Heart left ventricle (tissue), 16 donors: ENCODE data around the gene GPRIN2. TPM values are rescaled to one million over a fixed set of nuclear protein-coding genes. Genes with fewer than 3 reads are reported as not detected.

ENCODE experiments used
- ATAC-seq, 4 donors: fragments of 200-7000 bp; cut with Tn5 transposase; one replicate each; pipeline ENCODE4 v1.9.1; 2020 to 2022; ENCODE audit warnings: moderate library complexity in 4 of 4, mild to moderate bottlenecking in 3 of 4, moderate number of reproducible peaks in 1 of 4
- DNase-seq, 5 donors: peaks; one replicate each; pipeline ENCODE4 v3.0.0-alpha.2; 2020
- H3K27ac ChIP-seq, 12 donors: fragments of 200-600 bp; sonication (generic) in 4 of 12; one replicate each; pipeline versions ENCODE4 v1.5.0 to v1.8.0; 2016 to 2022; ENCODE audit warnings: mild to moderate bottlenecking in 2 of 12
- H3K27me3 ChIP-seq, 9 donors: fragments of 200-600 bp; sonication (generic) in 2 of 9; one replicate each; pipeline versions ENCODE4 v1.5.1 to v1.8.0; 2016 to 2022; ENCODE audit warnings: mild to moderate bottlenecking in 3 of 9
- H3K36me3 ChIP-seq, 9 donors: fragments of 200-600 bp; sonication (generic) in 2 of 9; one replicate each; pipeline versions ENCODE4 v1.5.0 to v1.8.0; 2018 to 2022; ENCODE audit warnings: mild to moderate bottlenecking in 2 of 9
- H3K4me1 ChIP-seq, 12 donors: fragments of 200-600 bp; sonication (generic) in 4 of 12; one replicate each; pipeline versions ENCODE4 v1.5.0 to v1.8.0; 2016 to 2022; ENCODE audit warnings: mild to moderate bottlenecking in 3 of 12
- H3K4me3 ChIP-seq, 12 donors: fragments of 200-600 bp; sonication (generic) in 4 of 12; one replicate each; pipeline versions ENCODE4 v1.5.0 to v1.8.0; 2017 to 2022; ENCODE audit warnings: mild to moderate bottlenecking in 9 of 12, moderate library complexity in 4 of 12
- H3K9me3 ChIP-seq, 12 donors: fragments of 200-600 bp; sonication (generic) in 4 of 12; one replicate each; pipeline versions ENCODE4 v1.5.0 to v1.8.0; 2016 to 2022; ENCODE audit warnings: mild to moderate bottlenecking in 1 of 12
- POLR2A ChIP-seq, 2 donors: fragments of 450-650 bp; IDR thresholded peaks; one replicate each; pipeline ENCODE4 v1.6.1; 2017; ENCODE audit warnings: antibody characterized with exemption in 2 of 2, mild to moderate bottlenecking in 2 of 2, moderate library complexity in 2 of 2
- WGBS, 4 donors: extraction: QIAGEN DNeasy Blood & Tissue Kit in 2 of 4; methylation state at CpG; one replicate each; pipeline versions ENCODE4 v1.1.5 to v1.1.7; 2013 to 2018; 5-methylcytosine and 5-hydroxymethylcytosine counted together
- intact Hi-C, 10 donors: fragments of 100-400 bp; cut with DNase I; formaldehyde crosslinking; loops; one replicate each; pipeline versions ENCODE4 v1.11.1 to v1.14.2; 2022
- polyA plus RNA-seq, 2 donors: library from polyadenylated mRNA; stranded (reverse); fragments of 200-250 nt; gene quantifications; one replicate each; pipeline ENCODE4 v1.2.3, GENCODE V29; 2013
- total RNA-seq, 9 donors: library from RNA; depleted of rRNA in 2 of 9; stranded (reverse); fragments of >200 nt in 2 of 9; fragmentation: NEBNext Ultra II Directional in 3 of 9; extraction: Animal tissue kit (Norgen Biotek cat#: 25700) in 3 of 9; gene quantifications; one replicate each; pipeline versions ENCODE4 v1.1.0 to v1.2.4, GENCODE V29; 2016 to 2023
- TF ChIP-seq, protein P1 (sequence below), 12 donors: fragments of 200-600 bp; sonication (generic) in 4 of 12; IDR thresholded peaks; one replicate each; pipeline versions ENCODE4 v1.5.0 to v1.8.0; 2018 to 2022; ENCODE audit warnings: antibody characterized with exemption in 12 of 12, mild to moderate bottlenecking in 5 of 12
- donor health status: ischemic (EF 13 %, LVEDD 7.1; RV severe dilation, severe dysfunction).
- donor health status: healthy with polysubstance abuse.
- donor health status: DM: no; HTN: yes; CAD: no.
- donor health status: DM: no; HTN: no; CAD: no.
- donor health status: ischemic (EF 25% LVEDD 6.9; RV normal size, moderate dysfunction).
- donor health status: ischemic (EF 25% LVEDD 5.7; RV mildly dilated, moderate dysfunction).
- donor health status: healthy.
- donor health status: DM: yes; HTN: yes; CAD: no.
- donor health status: ischemic (EF 35%, LVEDD 5.7; RV mildly dilated, moderate dysfunction).
- donor health status: nonischemic (EF 11% LVEDD 7.7; RV severe dilation, severe dysfunction).
- donor health status: DM: yes; HTN: yes; CAD: no.
- donor health status: PGD.
- donor health status: ischemic (EF 29% LVEDD 5.4; RV normal size, mild dysfunction).
- donor health status: nonischemic (EF 23%, LVEDD 6.1; RV moderate dilation, normal function).

GPRIN2 gene
- total and polyA plus RNA-seq, 11 donors, result 0.50 TPM; not detected in 10

- Histone ChIP-seq H3K9me3 (no peaks in the 10 kb centered on the region), H3K4me1 (no peaks in the 10 kb centered on the region), H3K27me3 (peaks cover 0 to 43% (median 4%) of the 10 kb centered on the region in 9 donors), H3K36me3 (no peaks in the 10 kb centered on the region), H3K27ac (no peak overlapping the region), H3K4me3 (no peak overlapping the region)
- TF ChIP-seq POLR2A (IDR thresholded peaks at IDR 0.05), result no peak
- TF ChIP-seq, protein P1, sequence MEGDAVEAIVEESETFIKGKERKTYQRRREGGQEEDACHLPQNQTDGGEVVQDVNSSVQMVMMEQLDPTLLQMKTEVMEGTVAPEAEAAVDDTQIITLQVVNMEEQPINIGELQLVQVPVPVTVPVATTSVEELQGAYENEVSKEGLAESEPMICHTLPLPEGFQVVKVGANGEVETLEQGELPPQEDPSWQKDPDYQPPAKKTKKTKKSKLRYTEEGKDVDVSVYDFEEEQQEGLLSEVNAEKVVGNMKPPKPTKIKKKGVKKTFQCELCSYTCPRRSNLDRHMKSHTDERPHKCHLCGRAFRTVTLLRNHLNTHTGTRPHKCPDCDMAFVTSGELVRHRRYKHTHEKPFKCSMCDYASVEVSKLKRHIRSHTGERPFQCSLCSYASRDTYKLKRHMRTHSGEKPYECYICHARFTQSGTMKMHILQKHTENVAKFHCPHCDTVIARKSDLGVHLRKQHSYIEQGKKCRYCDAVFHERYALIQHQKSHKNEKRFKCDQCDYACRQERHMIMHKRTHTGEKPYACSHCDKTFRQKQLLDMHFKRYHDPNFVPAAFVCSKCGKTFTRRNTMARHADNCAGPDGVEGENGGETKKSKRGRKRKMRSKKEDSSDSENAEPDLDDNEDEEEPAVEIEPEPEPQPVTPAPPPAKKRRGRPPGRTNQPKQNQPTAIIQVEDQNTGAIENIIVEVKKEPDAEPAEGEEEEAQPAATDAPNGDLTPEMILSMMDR (IDR thresholded peaks at IDR 0.05), result no peak
- DNase-seq (peak in 1 of 5 donors; percentile 11), ATAC-seq (no peak)
- intact Hi-C loops, result no loop called here
- 88 to 92% (median 92%) methylated on average over 5 of the region's 5 CpGs for WGBS, 4 donors
Observed at GRCh38 chr10:46517541-46517940, 38.9 kb downstream of the GPRIN2 start.

GRCh38 chr10:46516660-46517416, 39.6 kb downstream of the GPRIN2 start:
- H3K27me3 ChIP-seq, result peaks cover 0 to 37% (median 4%) of the 10 kb centered on the region in 9 donors
- ATAC-seq, result peak in 2 of 4 donors; percentile 9 to 22
- no peak overlapping the region for H3K27ac ChIP-seq
- peak in 3 of 5 donors; percentile 18 to 33 (median 25) for DNase-seq
- no peaks in the 10 kb centered on the region for H3K9me3 ChIP-seq
- no peak for TF ChIP-seq POLR2A (IDR thresholded peaks at IDR 0.05)
- TF ChIP-seq, protein P1 (IDR thresholded peaks at IDR 0.05), result no peak
- 65 to 75% (median 68%) methylated on average over 11 of the region's 11 CpGs for WGBS, 4 donors
- H3K4me3 ChIP-seq, result no peak overlapping the region
- intact Hi-C loops, result no loop called here
- no peaks in the 10 kb centered on the region for H3K36me3 ChIP-seq
- H3K4me1 ChIP-seq, result no peaks in the 10 kb centered on the region

- Histone ChIP-seq H3K4me1 (no peaks in the 10 kb centered on the region), H3K27me3 (peaks cover 0 to 28% (median 4%) of the 10 kb centered on the region in 9 donors), H3K27ac (no peak overlapping the region), H3K9me3 (no peaks in the 10 kb centered on the region), H3K4me3 (no peak overlapping the region), H3K36me3 (no peaks in the 10 kb centered on the region)
- no peak for ATAC-seq
- intact Hi-C loops, result no loop called here
- WGBS, 4 donors, result 83 to 93% (median 89%) methylated on average over 3 of the region's 3 CpGs
- TF ChIP-seq, protein P1 (IDR thresholded peaks at IDR 0.05), result no peak
- TF ChIP-seq POLR2A (IDR thresholded peaks at IDR 0.05), result no peak
- peak in 2 of 5 donors; percentile 12 to 14 for DNase-seq
Observed at GRCh38 chr10:46515793-46516192, 40.7 kb downstream of the GPRIN2 start.

DNA sequence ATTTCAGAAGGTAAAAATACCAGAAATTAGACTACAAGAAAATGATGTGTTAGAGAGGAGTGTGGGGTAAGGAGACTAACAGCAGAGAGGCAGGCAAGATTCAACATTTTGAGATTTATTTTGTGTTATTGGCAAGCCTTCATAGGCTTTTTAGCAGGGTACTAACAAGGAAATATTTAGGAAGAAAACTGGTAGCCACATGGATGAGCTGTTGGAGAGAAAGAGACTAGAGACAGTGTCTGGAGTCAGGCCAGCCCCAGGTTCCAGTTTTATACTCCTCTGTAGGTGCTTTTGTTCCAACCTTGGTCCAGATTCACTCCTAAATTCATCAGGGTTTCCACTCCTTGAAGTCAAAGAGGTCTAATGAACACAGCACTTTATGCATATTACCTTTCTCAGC, 41.1 kb downstream of the GPRIN2 start:
- H3K36me3 ChIP-seq, result no peaks in the 10 kb centered on the region
- no peaks in the 10 kb centered on the region for H3K4me1 ChIP-seq
- no peak for ATAC-seq
- H3K27me3 ChIP-seq, result peaks cover 0 to 24% (median 3%) of the 10 kb centered on the region in 9 donors
- H3K9me3 ChIP-seq, result no peaks in the 10 kb centered on the region
- intact Hi-C loops, result no loop called here
- H3K27ac ChIP-seq, result no peak overlapping the region
- TF ChIP-seq, protein P1 (IDR thresholded peaks at IDR 0.05), result no peak
- TF ChIP-seq POLR2A (IDR thresholded peaks at IDR 0.05), result no peak
- DNase-seq, result no peak
- no peak overlapping the region for H3K4me3 ChIP-seq
